Psoas muscle (tissue), 8 donors: ENCODE results near the gene RAB3IL1. TPM values are rescaled to one million over a fixed set of nuclear protein-coding genes. Genes with fewer than 3 reads are reported as not detected.

ENCODE experiments used
- ATAC-seq, 4 donors: fragments of 200-7000 bp; cut with Tn5 transposase; one replicate each; pipeline ENCODE4 v1.9.1; 2020; ENCODE audit warnings: moderate library complexity in 3 of 4, mild to moderate bottlenecking in 2 of 4
- DNase-seq, 2 donors: peaks; one replicate each; pipeline ENCODE4 v3.0.0-alpha.2; 2020
- H3K27ac ChIP-seq: fragments of 200-600 bp; one replicate; pipeline ENCODE4 v1.8.0; 2022
- H3K27me3 ChIP-seq, 3 donors: fragments of 200-600 bp in 1 of 3; one replicate each; pipeline versions ENCODE4 v1.6.1 to v1.8.0; 2013 to 2022; ENCODE audit warnings: low read length in 2 of 3, mild to moderate bottlenecking in 2 of 3, moderate library complexity in 1 of 3; ENCODE audit not compliant: insufficient read depth in 3 of 3
- H3K36me3 ChIP-seq, 2 donors: fragments of 200-600 bp in 1 of 2; one replicate each; pipeline versions ENCODE4 v1.6.1 to v1.8.0; 2013 to 2022; ENCODE audit warnings: low read depth in 1 of 2, mild to moderate bottlenecking in 1 of 2, moderate library complexity in 1 of 2; ENCODE audit not compliant: insufficient read depth in 1 of 2
- H3K4me1 ChIP-seq: fragments of 200-600 bp; one replicate; pipeline ENCODE4 v1.8.0; 2022
- H3K4me3 ChIP-seq: fragments of 200-600 bp; one replicate; pipeline ENCODE4 v1.8.0; 2022; ENCODE audit warnings: mild to moderate bottlenecking
- H3K9me3 ChIP-seq: fragments of 200-600 bp; one replicate; pipeline ENCODE4 v1.8.0; 2022
- WGBS, 3 donors: extraction: QIAGEN DNeasy Blood & Tissue Kit; methylation state at CpG; one replicate each; pipeline versions ENCODE4 v1.1.6 to v1.1.7; 2013; 5-methylcytosine and 5-hydroxymethylcytosine counted together
- intact Hi-C, 2 donors: fragments of 100-400 bp; cut with DNase I; formaldehyde crosslinking; loops; one replicate each; pipeline versions ENCODE4 v1.11.0 to v1.14.2; 2022
- polyA plus RNA-seq, 3 donors: library from polyadenylated mRNA; stranded (reverse); fragments of 200-250 nt; gene quantifications; one replicate each; pipeline ENCODE4 v1.2.3, GENCODE V29; 2013
- total RNA-seq, 4 donors: library from RNA; stranded (reverse); fragmentation: NEBNext Ultra II Directional in 2 of 4; extraction: Animal tissue kit (Norgen Biotek cat#: 25700) in 2 of 4; gene quantifications; one replicate each; pipeline versions ENCODE4 v1.2.1 to v1.2.4, GENCODE V29; 2021 to 2023
- TF ChIP-seq, protein P1 (sequence below): fragments of 200-600 bp; IDR thresholded peaks from one replicate; pipeline ENCODE4 v1.8.0; 2022; ENCODE audit warnings: antibody characterized with exemption
- donor health status: healthy with polysubstance abuse.
- donor health status: DM: no; HTN: no; CAD: no; lungs with moderate emphysema.
- donor health status: Bipolar disorder and iron deficiency.
- donor health status: healthy.
- donor health status: DM: yes; HTN: yes; CAD: no.
- donor health status: DM: no; HTN: no; CAD: no.
- donor health status: DM: no; HTN: no; CAD: no.
- donor health status: DM: yes; HTN: yes; CAD: no.

The RAB3IL1 gene
- total and polyA plus RNA-seq, 7 donors, result 1.7 to 5.9 (median 4.9) TPM

DNA sequence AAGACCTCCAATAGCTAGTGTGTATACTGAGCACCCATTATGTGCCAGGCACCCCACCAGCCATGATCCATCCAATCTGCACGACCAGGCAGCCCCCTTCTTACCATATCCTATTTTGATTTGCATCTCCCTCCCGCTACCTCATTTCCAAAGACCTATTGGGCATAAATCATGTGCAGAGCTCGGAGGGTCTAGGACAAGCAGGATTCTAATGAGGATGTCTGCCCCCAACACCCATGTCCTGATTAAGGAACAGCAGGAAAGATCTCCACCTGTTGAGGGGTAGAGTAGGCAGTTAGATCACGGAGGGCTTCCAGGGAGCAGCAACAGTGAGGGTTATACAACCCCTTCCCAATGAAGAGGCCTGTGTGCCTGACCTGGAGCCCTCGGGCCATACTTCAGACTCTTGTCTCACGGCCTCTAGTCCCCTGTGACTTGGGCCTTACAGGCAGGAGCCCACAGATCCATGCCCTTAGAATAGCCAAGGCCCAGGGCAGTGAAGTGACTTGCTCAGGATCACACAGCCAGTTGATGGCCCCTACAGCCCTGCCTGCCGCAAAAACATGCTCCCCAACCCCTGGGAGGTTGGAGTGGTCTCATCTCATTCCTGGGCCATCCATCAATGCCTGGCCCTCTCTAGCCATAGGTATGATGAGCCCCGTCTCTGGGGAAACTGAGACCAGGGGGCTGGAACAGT is 3.5 kb downstream of the RAB3IL1 start:
- TF ChIP-seq, protein P1, sequence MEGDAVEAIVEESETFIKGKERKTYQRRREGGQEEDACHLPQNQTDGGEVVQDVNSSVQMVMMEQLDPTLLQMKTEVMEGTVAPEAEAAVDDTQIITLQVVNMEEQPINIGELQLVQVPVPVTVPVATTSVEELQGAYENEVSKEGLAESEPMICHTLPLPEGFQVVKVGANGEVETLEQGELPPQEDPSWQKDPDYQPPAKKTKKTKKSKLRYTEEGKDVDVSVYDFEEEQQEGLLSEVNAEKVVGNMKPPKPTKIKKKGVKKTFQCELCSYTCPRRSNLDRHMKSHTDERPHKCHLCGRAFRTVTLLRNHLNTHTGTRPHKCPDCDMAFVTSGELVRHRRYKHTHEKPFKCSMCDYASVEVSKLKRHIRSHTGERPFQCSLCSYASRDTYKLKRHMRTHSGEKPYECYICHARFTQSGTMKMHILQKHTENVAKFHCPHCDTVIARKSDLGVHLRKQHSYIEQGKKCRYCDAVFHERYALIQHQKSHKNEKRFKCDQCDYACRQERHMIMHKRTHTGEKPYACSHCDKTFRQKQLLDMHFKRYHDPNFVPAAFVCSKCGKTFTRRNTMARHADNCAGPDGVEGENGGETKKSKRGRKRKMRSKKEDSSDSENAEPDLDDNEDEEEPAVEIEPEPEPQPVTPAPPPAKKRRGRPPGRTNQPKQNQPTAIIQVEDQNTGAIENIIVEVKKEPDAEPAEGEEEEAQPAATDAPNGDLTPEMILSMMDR, result no peak
- Histone ChIP-seq H3K9me3 (no peaks in the 10 kb centered on the region), H3K36me3 (no peaks in the 10 kb centered on the region), H3K4me1 (no peaks in the 10 kb centered on the region), H3K4me3 (no peak overlapping the region), H3K27ac (no peak overlapping the region), H3K27me3 (peaks cover 0 to 11% (median 5%) of the 10 kb centered on the region in 3 donors)
- WGBS, 3 donors, result 77 to 86% (median 78%) methylated on average over 8 of the region's 8 CpGs
- DNase-seq, result no peak
- no peak for ATAC-seq
- intact Hi-C loops, result no loop called here

DNA sequence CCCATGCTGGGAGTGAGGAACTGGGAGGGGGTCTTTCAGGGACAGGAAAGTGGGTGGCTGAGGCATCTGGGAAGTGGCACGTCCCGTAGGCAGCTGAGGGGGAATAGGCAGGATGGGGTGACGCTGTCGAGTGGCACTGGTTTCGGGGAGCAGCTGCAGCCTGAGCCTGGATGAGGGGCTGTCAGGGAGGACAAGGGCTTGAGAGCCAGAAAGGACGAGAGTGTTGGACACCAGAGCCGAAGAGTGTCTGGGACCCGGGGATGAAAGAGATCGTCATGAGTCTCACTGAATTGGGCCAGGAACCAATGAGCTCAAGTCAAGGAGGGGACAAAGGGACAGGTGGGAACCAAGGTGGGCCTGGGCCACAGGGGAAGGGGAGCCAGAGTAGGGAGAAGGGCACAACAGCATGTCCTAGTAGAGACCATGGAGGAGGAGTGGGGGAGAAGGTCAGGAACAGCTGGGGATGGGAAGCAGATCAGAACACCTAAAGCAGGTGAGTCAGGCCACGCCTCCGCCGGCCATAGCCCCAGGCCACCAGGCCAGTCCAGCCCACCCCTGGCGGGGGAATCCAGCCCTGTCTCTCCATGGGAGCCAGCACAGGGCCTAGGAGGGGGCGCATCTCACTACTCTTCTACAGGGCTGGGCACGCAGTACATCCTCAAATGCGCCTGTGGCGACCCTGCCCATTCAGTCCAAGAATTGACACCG is 4.2 kb downstream of the RAB3IL1 start:
- Histone ChIP-seq H3K27me3 (peaks cover 0 to 6% (median 3%) of the 10 kb centered on the region in 3 donors), H3K9me3 (no peaks in the 10 kb centered on the region), H3K27ac (no peak overlapping the region), H3K36me3 (no peaks in the 10 kb centered on the region), H3K4me1 (no peaks in the 10 kb centered on the region), H3K4me3 (no peak overlapping the region)
- TF ChIP-seq, protein P1, result no peak
- ATAC-seq, result no peak
- DNase-seq, result no peak
- 68 to 74% (median 71%) methylated on average over 18 of the region's 18 CpGs for WGBS, 3 donors
- intact Hi-C loops, result no loop called here

DNA sequence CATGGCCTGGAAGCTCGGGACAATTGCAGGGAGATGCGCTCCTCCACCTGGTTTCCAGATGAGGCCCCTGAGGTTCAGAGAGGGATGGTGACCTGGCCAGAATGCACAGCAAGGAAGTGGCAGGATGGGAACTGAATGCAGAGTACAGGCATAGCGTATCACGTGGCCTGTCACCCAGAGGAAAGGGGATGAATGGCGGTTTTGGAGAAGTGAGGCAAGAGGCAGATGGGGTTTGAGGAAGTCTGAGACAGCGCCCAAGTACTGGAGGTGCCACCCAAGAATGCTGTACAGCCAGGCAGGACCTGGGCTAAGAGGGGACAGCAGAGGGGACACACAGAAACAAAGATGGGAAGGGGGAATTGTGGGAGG is 4.9 kb downstream of the RAB3IL1 start:
- H3K27ac ChIP-seq, result no peak overlapping the region
- no peak overlapping the region for H3K4me3 ChIP-seq
- DNase-seq (no peak), ATAC-seq (peak in 1 of 4 donors; percentile 17)
- TF ChIP-seq, protein P1, result no peak
- no peaks in the 10 kb centered on the region for H3K36me3 ChIP-seq
- intact Hi-C loops, result no loop called here
- no peaks in the 10 kb centered on the region for H3K9me3 ChIP-seq
- peaks cover 0 to under 1% (median under 1%) of the 10 kb centered on the region in 3 donors for H3K27me3 ChIP-seq
- WGBS, 3 donors, result 85 to 88% (median 88%) methylated on average over 6 of the region's 6 CpGs
- no peaks in the 10 kb centered on the region for H3K4me1 ChIP-seq

DNA sequence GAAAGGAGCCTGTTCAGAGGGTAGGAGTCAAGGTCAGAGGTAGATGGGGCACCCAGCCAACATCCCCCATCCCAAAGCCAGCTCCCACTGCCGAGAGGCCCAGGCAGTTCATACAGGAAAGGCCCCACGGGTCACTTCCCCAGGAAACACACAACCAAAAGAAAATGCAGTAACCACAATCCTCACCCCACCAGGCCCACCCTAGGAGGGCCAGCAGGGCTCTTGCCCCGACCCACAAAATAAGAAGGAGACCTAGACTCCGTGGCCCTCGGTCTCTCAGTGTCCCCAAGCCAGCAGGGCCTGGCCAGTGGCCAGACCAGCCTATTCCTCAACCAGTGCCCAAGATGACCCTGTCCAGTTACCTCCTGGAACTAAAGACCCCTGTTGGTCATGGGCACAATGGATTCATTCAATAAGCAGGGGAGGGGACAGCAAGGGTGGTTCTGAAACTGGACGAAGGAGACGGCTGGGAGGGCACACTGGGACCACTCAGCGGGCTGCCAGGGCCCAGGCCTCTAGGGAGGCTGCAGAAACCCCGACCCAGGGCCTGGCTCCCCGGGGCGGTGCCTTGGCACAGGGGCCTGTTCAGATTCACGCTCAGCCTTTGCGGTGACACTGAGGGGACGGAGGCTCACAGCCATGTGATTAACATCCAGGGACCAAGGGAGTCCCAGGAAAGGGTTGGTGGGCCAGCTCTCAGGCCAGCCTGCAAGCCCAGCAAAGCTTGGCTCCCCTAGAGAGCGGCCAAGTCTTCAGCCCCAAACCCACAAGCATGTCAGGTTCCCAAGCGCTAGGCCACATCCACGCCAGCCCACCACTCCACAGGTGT is 5.5 kb downstream of the RAB3IL1 start:
- no peak overlapping the region for H3K4me3 ChIP-seq
- intact Hi-C loops, result no loop called here
- H3K27ac ChIP-seq, result no peak overlapping the region
- no peaks in the 10 kb centered on the region for H3K27me3 ChIP-seq
- ATAC-seq, result no peak
- no peaks in the 10 kb centered on the region for H3K4me1 ChIP-seq
- TF ChIP-seq, protein P1, result no peak
- WGBS, 3 donors, result 69 to 75% (median 73%) methylated on average over 17 of the region's 17 CpGs
- H3K36me3 ChIP-seq, result no peaks in the 10 kb centered on the region
- DNase-seq, result no peak
- no peaks in the 10 kb centered on the region for H3K9me3 ChIP-seq
